Dendritic cell treated with granulocyte-macrophage colony-stimulating factor and Interleukin-4, amounts not matched to agents 40 ng/mL and 50 ng/mL, for 4 days (primary cell): ENCODE data around the gene SEC16B.

Source experiments
- H3K27ac Mint-ChIP-seq: one replicate; pipeline ENCODE4 v1.8.0; 2022; ENCODE audit warnings: mild to moderate bottlenecking, mixed read lengths
- H3K27me3 Mint-ChIP-seq: one replicate; pipeline ENCODE4 v1.8.0; 2022; ENCODE audit warnings: mild to moderate bottlenecking, mixed read lengths
- H3K36me3 Mint-ChIP-seq: one replicate; pipeline ENCODE4 v1.8.0; 2022; ENCODE audit warnings: low read depth, mixed read lengths
- H3K4me1 Mint-ChIP-seq: one replicate; pipeline ENCODE4 v1.8.0; 2022; ENCODE audit warnings: low read depth, mixed read lengths
- H3K4me3 Mint-ChIP-seq: one replicate; pipeline ENCODE4 v1.8.0; 2022; ENCODE audit warnings: mild to moderate bottlenecking, moderate library complexity, mixed read lengths
- H3K9me3 Mint-ChIP-seq: one replicate; pipeline ENCODE4 v1.8.0; 2022; ENCODE audit warnings: mixed read lengths
- intact Hi-C: fragments of 100-400 bp; cut with micrococcal nuclease; formaldehyde crosslinking; loops from one replicate; pipeline ENCODE4 v1.15.0; 2022

The SEC16B gene

GRCh38 chr1:177925006-177925405 is 44.9 kb downstream of the SEC16B start:
- Mint-ChIP-seq H3K4me1 (no peaks in the 10 kb centered on the region), H3K4me3 (no peak overlapping the region), H3K9me3 (no peaks in the 10 kb centered on the region), H3K36me3 (no peaks in the 10 kb centered on the region), H3K27ac (no peak overlapping the region), H3K27me3 (peaks cover 3% of the 10 kb centered on the region)
- intact Hi-C loops, result no loop called here

GRCh38 chr1:177923441-177923840 is 46.4 kb downstream of the SEC16B start:
- Mint-ChIP-seq H3K27me3 (peaks cover 3% of the 10 kb centered on the region), H3K27ac (no peak overlapping the region), H3K4me3 (no peak overlapping the region), H3K36me3 (no peaks in the 10 kb centered on the region), H3K4me1 (no peaks in the 10 kb centered on the region), H3K9me3 (no peaks in the 10 kb centered on the region)
- intact Hi-C loops, result no loop called here

GRCh38 chr1:177922209-177922608 is 47.6 kb downstream of the SEC16B start:
- Mint-ChIP-seq H3K27ac (no peak overlapping the region), H3K9me3 (no peaks in the 10 kb centered on the region), H3K36me3 (no peaks in the 10 kb centered on the region), H3K4me3 (no peak overlapping the region), H3K27me3 (peaks cover 3% of the 10 kb centered on the region), H3K4me1 (no peaks in the 10 kb centered on the region)
- intact Hi-C loops, result no loop called here

- H3K4me1 Mint-ChIP-seq, result no peaks in the 10 kb centered on the region
- H3K36me3 Mint-ChIP-seq, result no peaks in the 10 kb centered on the region
- peaks cover 3% of the 10 kb centered on the region for H3K27me3 Mint-ChIP-seq
- intact Hi-C loops, result no loop called here
- H3K9me3 Mint-ChIP-seq, result no peaks in the 10 kb centered on the region
- H3K4me3 Mint-ChIP-seq, result no peak overlapping the region
- no peak overlapping the region for H3K27ac Mint-ChIP-seq
Measured at GRCh38 chr1:177921590-177921989, 48.3 kb downstream of the SEC16B start.

GRCh38 chr1:177920091-177920490 is 49.8 kb downstream of the SEC16B start:
- no peak overlapping the region for H3K4me3 Mint-ChIP-seq

GRCh38 chr1:177915641-177916040 is 54.2 kb downstream of the SEC16B start:
- intact Hi-C loops, result no loop called here
- Mint-ChIP-seq H3K36me3 (no peaks in the 10 kb centered on the region), H3K27ac (no peak overlapping the region), H3K27me3 (no peaks in the 10 kb centered on the region), H3K9me3 (no peaks in the 10 kb centered on the region), H3K4me3 (no peak overlapping the region), H3K4me1 (no peaks in the 10 kb centered on the region)

More at GRCh38 chr1:177920091-177920490, 49.8 kb downstream of the SEC16B start:
- H3K27ac Mint-ChIP-seq, result no peak overlapping the region
- H3K4me1 Mint-ChIP-seq, result no peaks in the 10 kb centered on the region
- no peaks in the 10 kb centered on the region for H3K9me3 Mint-ChIP-seq
- intact Hi-C loops, result no loop called here
- H3K27me3 Mint-ChIP-seq, result peaks cover 3% of the 10 kb centered on the region
- no peaks in the 10 kb centered on the region for H3K36me3 Mint-ChIP-seq

- intact Hi-C loops, result no loop called here
- no peaks in the 10 kb centered on the region for H3K36me3 Mint-ChIP-seq
- H3K27me3 Mint-ChIP-seq, result no peaks in the 10 kb centered on the region
- H3K27ac Mint-ChIP-seq, result no peak overlapping the region
- H3K4me1 Mint-ChIP-seq, result no peaks in the 10 kb centered on the region
- no peak overlapping the region for H3K4me3 Mint-ChIP-seq
- H3K9me3 Mint-ChIP-seq, result no peaks in the 10 kb centered on the region
Measured at GRCh38 chr1:177914603-177915002, 55.3 kb downstream of the SEC16B start.

GRCh38 chr1:177913762-177914540 is 55.9 kb downstream of the SEC16B start:
- H3K27ac Mint-ChIP-seq, result no peak overlapping the region
- H3K4me1 Mint-ChIP-seq, result no peaks in the 10 kb centered on the region

GRCh38 chr1:177912991-177913390 is 56.9 kb downstream of the SEC16B start:
- intact Hi-C loops, result no loop called here
- Mint-ChIP-seq H3K9me3 (no peaks in the 10 kb centered on the region), H3K4me1 (no peaks in the 10 kb centered on the region), H3K27ac (no peak overlapping the region), H3K27me3 (no peaks in the 10 kb centered on the region), H3K4me3 (no peak overlapping the region), H3K36me3 (no peaks in the 10 kb centered on the region)

More at GRCh38 chr1:177913762-177914540, 55.9 kb downstream of the SEC16B start:
- Mint-ChIP-seq H3K4me3 (no peak overlapping the region), H3K36me3 (no peaks in the 10 kb centered on the region), H3K27me3 (no peaks in the 10 kb centered on the region), H3K9me3 (no peaks in the 10 kb centered on the region)
- intact Hi-C loops, result no loop called here

- H3K27me3 Mint-ChIP-seq, result peaks cover 2% of the 10 kb centered on the region
- intact Hi-C loops, result no loop called here
- H3K9me3 Mint-ChIP-seq, result no peaks in the 10 kb centered on the region
- no peak overlapping the region for H3K27ac Mint-ChIP-seq
- H3K4me3 Mint-ChIP-seq, result no peak overlapping the region
- no peaks in the 10 kb centered on the region for H3K36me3 Mint-ChIP-seq
- H3K4me1 Mint-ChIP-seq, result no peaks in the 10 kb centered on the region
Measured at GRCh38 chr1:177909416-177909815, 60.4 kb downstream of the SEC16B start.

- Mint-ChIP-seq H3K36me3 (no peaks in the 10 kb centered on the region), H3K27me3 (peaks cover 2% of the 10 kb centered on the region), H3K4me1 (no peaks in the 10 kb centered on the region), H3K9me3 (no peaks in the 10 kb centered on the region), H3K4me3 (no peak overlapping the region), H3K27ac (no peak overlapping the region)
- intact Hi-C loops, result no loop called here
Measured at GRCh38 chr1:177907000-177907399, 62.9 kb downstream of the SEC16B start.

- Mint-ChIP-seq H3K27ac (no peak overlapping the region), H3K36me3 (no peaks in the 10 kb centered on the region), H3K9me3 (no peaks in the 10 kb centered on the region), H3K4me1 (no peaks in the 10 kb centered on the region), H3K4me3 (no peak overlapping the region), H3K27me3 (peaks cover 2% of the 10 kb centered on the region)
- intact Hi-C loops, result no loop called here
Measured at GRCh38 chr1:177905686-177906085, 64.2 kb downstream of the SEC16B start.

- H3K4me1 Mint-ChIP-seq, result no peaks in the 10 kb centered on the region
- no peak overlapping the region for H3K4me3 Mint-ChIP-seq
- H3K27ac Mint-ChIP-seq, result no peak overlapping the region
- intact Hi-C loops, result no loop called here
- no peaks in the 10 kb centered on the region for H3K36me3 Mint-ChIP-seq
- H3K27me3 Mint-ChIP-seq, result no peaks in the 10 kb centered on the region
- no peaks in the 10 kb centered on the region for H3K9me3 Mint-ChIP-seq
Measured at GRCh38 chr1:177902266-177902665, 67.6 kb downstream of the SEC16B start.

GRCh38 chr1:177897998-177898654 is 71.7 kb downstream of the SEC16B start:
- H3K4me3 Mint-ChIP-seq, result no peak overlapping the region
- no peaks in the 10 kb centered on the region for H3K4me1 Mint-ChIP-seq
- H3K27ac Mint-ChIP-seq, result no peak overlapping the region
- intact Hi-C loops, result no loop called here
- H3K9me3 Mint-ChIP-seq, result no peaks in the 10 kb centered on the region
- no peaks in the 10 kb centered on the region for H3K27me3 Mint-ChIP-seq
- no peaks in the 10 kb centered on the region for H3K36me3 Mint-ChIP-seq
